Stimulated activated CD4-positive, alpha-beta T cell treated with anti-CD3 and anti-CD28 coated beads, Interleukin-12 subunit alpha, Interleukin-12 subunit beta, amount 100 ng/mL, for 4 hours (primary cell): ENCODE measurements around the gene C2.
"Not testable (repeated sequence)": the region's sequence is repeated elsewhere in the genome, so short reads cannot be mapped to it uniquely, and the experiment has no call there.

Experiments
- DNase-seq: peaks from one replicate; pipeline ENCODE4 v3.0.0-alpha.2; 2020

Gene C2

DNA sequence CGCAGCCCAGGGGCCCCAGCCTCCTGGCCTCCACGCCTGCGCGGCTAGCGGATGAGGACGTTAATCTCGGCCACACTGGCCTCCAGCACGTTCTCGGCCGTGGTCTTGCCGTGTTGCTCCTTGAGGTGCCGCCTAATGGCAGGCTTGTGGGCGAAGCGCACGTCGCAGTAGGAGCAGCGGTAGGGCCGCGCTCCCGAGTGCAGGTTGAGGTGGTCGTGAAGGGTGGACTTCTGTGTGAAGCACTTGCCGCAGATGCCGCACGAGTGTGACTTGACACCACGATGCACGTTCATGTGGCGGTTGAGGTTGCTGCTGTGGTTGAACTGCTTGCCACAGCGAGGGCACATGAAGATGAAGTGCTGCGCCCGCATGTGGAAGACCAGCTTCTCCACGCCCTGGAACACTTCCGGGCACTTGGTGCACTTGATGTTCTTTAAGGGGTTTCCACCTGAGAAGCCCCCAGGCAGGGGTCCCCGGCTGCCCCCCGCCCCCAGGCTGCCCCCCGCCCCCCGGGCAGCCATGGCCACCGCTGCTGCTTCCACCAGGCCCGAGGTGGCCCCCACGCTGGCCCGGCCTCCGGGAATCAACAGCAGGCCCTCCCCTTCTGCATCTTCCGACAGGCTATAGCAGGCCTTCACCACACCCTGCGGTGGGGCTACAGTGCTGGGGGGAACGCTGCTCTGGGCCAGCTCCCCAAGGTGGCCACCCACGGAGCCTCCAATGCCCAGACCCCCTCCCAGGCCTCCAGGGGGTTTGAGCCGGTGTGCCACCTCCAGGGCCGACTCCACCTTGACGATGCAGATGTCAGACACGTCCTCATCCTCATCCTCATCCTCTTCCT, 27.4 kb upstream of the C2 start:
- no peak for DNase-seq

DNA sequence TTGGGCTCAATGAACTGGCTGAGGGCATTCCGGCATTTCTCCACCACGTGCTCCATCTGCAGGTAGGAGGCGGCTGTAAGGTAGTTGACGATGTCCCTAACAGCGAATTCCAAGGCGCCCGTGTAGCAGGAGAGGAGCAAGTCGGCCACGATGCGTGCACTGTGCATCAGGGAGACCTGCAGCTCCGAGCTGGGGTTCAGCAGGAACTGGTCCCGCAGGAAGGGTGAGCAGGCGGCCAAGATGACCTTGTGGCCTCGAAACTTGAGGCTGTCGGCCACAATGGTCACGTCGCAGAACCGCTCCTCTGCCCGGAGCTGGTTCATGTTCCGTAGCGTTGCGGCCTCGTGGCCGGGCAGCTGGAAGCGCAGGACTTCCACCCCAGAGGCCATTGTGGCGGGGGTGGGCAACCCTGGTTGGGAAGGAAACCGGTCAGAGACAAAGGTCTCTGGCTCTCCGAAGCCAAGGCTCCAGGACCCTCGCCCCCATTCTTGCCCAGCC, 26.6 kb upstream of the C2 start:
- no peak for DNase-seq

- peak; percentile 69 for DNase-seq
Measured at GRCh38 chr6:31901415-31901952, 26.0 kb upstream of the C2 start.

- DNase-seq = peak; percentile 83
Measured at GRCh38 chr6:31901953-31902643, 25.4 kb upstream of the C2 start, which contains the start of gene ZBTB12. Gene ZBTB12 (minus strand): TSS chr6:31902086. CDS start chr6:31901305, 781 bp downstream.

- no peak for DNase-seq
Measured at GRCh38 chr6:31903957-31904356, 23.6 kb upstream of the C2 start.

DNA sequence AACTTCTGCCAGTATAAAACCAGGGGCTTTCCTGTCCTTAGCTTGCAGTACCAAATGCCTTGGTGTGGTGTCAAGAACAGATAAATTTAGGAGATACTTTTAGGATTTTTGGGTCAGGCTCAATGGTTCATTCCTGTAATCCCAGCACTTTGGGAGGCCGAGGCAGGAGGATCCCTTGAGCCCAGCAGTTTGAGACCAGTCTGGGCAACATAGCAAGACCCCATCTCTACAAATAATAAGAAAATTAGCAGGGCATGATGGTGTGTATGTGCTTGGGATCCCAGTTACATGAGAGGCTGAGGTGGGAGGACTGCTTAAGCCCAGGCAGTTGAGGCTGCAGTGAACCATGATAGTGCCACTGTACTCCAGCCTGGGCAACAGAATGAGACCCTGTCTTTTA, 22.5 kb upstream of the C2 start:
- DNase-seq = no peak

- no peak for DNase-seq
Measured at GRCh38 chr6:31906122-31906521, 21.4 kb upstream of the C2 start.

- DNase-seq = not testable (repeated sequence)
Measured at GRCh38 chr6:31906727-31907126, 20.8 kb upstream of the C2 start.

DNA sequence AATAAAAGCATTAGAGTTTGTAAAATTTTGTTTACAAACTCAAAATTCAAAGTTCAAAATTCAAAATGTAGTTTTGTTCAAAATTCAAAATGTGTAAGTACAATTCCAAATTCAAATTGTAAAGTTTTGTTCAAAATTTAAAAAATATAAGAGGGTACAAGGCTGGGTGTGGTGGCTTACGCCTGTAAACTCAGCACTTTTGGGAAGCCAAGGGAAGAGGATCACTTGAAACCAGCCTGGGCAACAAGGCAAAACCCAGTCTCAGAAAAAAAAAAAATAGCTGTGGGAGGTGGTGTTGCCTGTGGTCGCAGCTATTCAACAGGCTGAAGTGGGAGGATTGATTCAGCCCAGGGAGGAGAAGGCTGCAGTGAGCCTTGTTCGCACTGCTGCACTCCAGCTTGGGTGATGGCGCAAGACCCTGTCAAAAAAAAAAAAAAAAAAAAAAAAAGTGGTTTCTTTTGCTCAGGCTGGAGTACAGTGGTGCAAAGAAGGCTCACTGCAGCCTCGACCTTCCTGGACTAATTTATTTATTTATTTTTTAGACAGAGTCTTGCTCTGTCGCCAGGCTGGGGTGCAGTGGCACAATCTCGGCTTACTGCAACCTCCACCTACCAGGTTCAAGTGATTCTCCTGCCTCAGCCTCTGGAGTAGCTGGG, 20.2 kb upstream of the C2 start:
- no peak for DNase-seq

- DNase-seq = not testable (repeated sequence)
Measured at GRCh38 chr6:31908255-31908654, 19.3 kb upstream of the C2 start.

GRCh38 chr6:31908791-31909190, 18.7 kb upstream of the C2 start:
- DNase-seq = no peak

DNA sequence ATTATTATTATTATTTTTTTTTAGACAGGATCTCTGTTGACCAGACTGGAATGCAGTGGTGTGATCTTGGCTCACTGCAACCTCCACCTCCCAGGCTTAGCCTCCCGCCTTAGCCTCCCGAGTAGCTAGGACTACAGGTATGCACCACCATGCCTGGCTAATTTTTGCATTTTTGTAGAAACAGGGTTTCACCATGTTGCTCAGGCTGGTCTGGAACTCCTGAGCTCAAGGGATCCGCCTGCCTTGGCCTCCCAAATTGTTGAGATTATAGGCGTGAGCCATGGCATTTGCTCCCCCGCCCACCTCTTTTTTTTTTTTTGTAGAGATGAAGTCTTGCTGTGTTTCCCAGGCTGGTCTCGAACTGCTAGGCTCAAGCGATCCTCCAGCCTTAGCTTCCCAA, 18.2 kb upstream of the C2 start:
- DNase-seq = not testable (repeated sequence)

- no peak for DNase-seq
Measured at GRCh38 chr6:31911826-31912585, 15.5 kb upstream of the C2 start.

- DNase-seq = no peak
Measured at GRCh38 chr6:31915351-31915750, 12.2 kb upstream of the C2 start.

DNA sequence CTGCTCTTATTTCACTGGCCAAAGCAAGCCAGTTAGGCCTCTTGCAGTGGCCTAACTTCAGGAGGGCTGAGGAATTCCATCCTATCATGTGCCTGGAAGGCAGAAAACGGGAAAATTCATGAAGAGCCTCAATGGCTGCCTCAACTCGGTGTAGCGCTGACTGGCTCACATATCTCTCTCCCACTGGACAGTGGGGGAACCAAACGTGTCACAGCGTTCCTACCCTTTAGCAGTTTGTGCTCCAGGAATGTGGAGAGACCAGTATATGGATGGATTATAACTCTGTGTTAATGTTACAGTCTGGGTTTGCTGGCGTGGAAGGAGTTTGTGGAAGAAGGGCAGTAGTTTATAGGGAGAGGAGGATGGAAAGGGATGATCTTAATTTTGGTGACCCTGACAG, 11.8 kb upstream of the C2 start:
- no peak for DNase-seq

GRCh38 chr6:31918069-31918720, 9.3 kb upstream of the C2 start:
- DNase-seq = no peak

DNA sequence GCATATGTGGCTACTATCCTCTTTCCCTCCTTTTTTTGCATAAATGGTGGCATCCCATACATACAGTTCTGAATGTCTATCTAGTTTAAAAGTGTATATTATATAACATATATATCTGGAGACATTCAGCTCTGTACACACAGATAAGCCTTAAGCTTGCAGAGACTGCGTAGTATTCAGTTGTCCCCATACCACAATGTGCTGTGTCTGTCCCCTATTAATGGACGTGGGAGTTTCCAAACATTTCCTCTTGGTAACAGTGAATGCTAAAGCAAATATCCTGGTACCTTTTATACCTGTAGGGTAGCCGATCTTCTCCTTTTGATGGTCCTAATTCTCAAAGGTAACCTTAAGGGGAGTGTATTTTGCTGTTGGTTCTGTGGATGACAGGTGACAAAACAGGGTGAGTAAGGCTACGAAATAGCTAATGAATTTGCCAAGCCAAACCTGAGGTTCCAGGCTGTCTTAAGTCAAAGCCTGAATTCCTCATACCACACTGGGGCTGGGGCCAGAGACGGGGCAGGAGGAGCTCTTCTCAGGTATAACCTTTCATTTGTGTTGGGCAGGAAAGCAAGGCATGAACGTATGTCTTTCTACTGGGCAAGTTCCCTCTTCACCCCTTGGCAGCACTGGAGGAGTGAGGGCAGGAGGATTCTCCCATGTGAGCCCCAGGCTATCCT, 7.8 kb upstream of the C2 start:
- no peak for DNase-seq

DNA sequence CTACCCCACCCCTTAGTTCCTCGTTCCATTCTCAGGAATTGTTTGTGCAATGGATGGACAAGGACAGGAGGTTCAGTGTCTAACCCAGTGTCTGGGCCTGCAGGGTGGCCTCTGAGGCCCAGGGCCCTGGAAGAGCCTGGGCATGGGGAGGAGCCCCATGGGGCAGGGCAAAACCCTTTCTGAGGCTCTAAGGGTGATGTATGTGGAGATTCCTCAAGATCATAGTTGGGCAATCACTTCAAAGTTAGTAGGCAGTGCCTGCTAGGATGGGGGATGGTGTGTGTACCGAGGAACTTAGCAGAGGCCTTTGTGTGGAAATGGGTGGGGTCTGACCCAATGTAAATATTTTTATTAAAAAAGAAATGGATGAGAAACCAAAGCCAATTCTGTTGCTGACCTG, 6.7 kb upstream of the C2 start:
- DNase-seq = no peak

- DNase-seq = peak; percentile 15
Measured at GRCh38 chr6:31922942-31923341, 4.6 kb upstream of the C2 start.

DNA sequence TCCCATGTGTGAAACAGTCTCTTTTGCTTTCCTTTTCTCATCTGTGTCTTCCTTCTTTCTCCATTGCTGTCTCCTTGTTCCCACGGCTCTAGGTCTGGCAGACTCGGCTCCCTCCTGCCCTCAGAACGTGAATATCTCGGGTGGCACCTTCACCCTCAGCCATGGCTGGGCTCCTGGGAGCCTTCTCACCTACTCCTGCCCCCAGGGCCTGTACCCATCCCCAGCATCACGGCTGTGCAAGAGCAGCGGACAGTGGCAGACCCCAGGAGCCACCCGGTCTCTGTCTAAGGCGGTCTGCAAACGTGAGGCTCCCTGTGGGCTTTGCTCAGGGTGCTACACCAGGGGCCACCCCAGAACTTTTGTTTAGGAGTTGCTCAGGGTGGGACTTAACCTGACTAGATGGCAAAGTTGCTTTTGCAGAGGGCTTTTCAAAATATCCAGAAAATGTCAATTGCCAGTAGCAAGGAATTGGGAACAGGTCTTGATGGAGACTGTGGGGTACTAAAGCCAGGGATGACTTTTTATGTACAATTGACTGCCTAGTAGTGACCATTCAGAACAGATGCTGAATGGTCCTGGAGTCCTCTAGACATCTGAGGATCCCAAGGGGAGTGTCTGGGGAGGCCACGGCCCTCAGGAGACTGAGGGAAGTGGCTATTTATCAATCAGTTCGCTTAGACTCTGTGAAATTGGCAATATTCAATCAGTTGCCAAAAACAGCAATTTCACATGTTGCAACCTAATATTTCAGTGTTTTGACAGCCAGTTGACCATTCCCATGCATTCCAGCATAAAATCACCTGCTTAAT, 550 bp downstream of the C2 start:
- no peak for DNase-seq

DNA sequence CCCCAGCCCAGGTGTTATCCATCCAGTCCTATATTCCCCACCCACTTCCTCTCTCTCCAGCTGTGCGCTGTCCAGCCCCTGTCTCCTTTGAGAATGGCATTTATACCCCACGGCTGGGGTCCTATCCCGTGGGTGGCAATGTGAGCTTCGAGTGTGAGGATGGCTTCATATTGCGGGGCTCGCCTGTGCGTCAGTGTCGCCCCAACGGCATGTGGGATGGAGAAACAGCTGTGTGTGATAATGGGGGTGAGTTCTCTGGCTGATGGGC, 1.1 kb downstream of the C2 start:
- DNase-seq = no peak
